OCI-LY7 (cell line): ENCODE data around the gene MLST8. TPM values are rescaled to one million over a fixed set of nuclear protein-coding genes. Genes with fewer than 3 reads are reported as not detected.

Experiments used
- BruUV-seq: library from RNA; stranded (reverse); fragments of 400-500 nt; replicated peaks from 2 replicates; lab custom pipeline; 2021; lab: Mats Ljungman, UMichigan
- CTCF ChIA-PET: fragments of 300-600 bp; sonication (Branson Sonifier 250); formaldehyde crosslinking; loops from one replicate; lab custom pipeline; 2022; ENCODE audit warnings: antibody characterized with exemption; ENCODE audit not compliant: unreplicated experiment; lab: Charles Lee
- POLR2A ChIA-PET: fragments of 300-600 bp; sonication (Branson Sonifier 250); formaldehyde crosslinking; loops from one replicate; lab custom pipeline; 2022; ENCODE audit warnings: antibody characterized with exemption; lab: Charles Lee
- DNase-seq: peaks from one replicate; pipeline ENCODE4 v3.0.0-alpha.2; 2015; ENCODE audit warnings: low spot score
- H2AFZ ChIP-seq: fragments of 200-600 bp; sonication (generic), shearing (Covaris generic); 2 replicates; pipeline ENCODE4 v1.6.1; 2014; ENCODE audit warnings: mild to moderate bottlenecking, antibody characterized with exemption, low read length, moderate library complexity
- H3K27ac ChIP-seq: fragments of 200-600 bp; sonication (generic); 2 replicates; pipeline ENCODE4 v1.5.1; 2014; ENCODE audit warnings: mixed run types, low read depth, mild to moderate bottlenecking, moderate library complexity, low read length, inconsistent platforms; ENCODE audit not compliant: poor library complexity, severe bottlenecking
- H3K36me3 ChIP-seq: fragments of 200-600 bp; sonication (generic); 2 replicates; pipeline ENCODE4 v1.6.1; 2014; ENCODE audit warnings: mild to moderate bottlenecking, antibody characterized with exemption, low read length, moderate library complexity, mixed read lengths; ENCODE audit not compliant: insufficient read depth
- H3K4me1 ChIP-seq: fragments of 200-600 bp; sonication (generic); 2 replicates; pipeline ENCODE4 v1.5.1; 2014; ENCODE audit warnings: mild to moderate bottlenecking, low read length; ENCODE audit not compliant: insufficient read depth, poor library complexity, severe bottlenecking
- H3K4me2 ChIP-seq: fragments of 200-600 bp; sonication (generic); 2 replicates; pipeline ENCODE4 v1.6.1; 2014; ENCODE audit warnings: mild to moderate bottlenecking, low read length
- H3K4me3 ChIP-seq: fragments of 200-600 bp; sonication (generic); 2 replicates; pipeline ENCODE4 v1.5.1; 2014; ENCODE audit warnings: mild to moderate bottlenecking, low read depth, low read length; ENCODE audit not compliant: poor library complexity, severe bottlenecking
- H3K79me2 ChIP-seq: fragments of 200-600 bp; sonication (generic); 2 replicates; pipeline ENCODE4 v1.6.1; 2016; ENCODE audit warnings: low read depth, mild to moderate bottlenecking, low read length, moderate library complexity, mixed read lengths; ENCODE audit not compliant: insufficient read depth
- H3K9me2 ChIP-seq: fragments of 200-600 bp; sonication (generic); 2 replicates; pipeline ENCODE4 v1.6.1; 2016; ENCODE audit warnings: mild to moderate bottlenecking, low read length, mixed read lengths; ENCODE audit not compliant: insufficient read depth
- H3K9me3 ChIP-seq: fragments of 200-600 bp; sonication (generic); 2 replicates; pipeline ENCODE4 v1.6.1; 2014; ENCODE audit warnings: mild to moderate bottlenecking, mixed run types, low read length, mixed read lengths
- H4K20me1 ChIP-seq: fragments of 200-600 bp; sonication (generic); 2 replicates; pipeline ENCODE4 v1.6.1; 2014; ENCODE audit warnings: mild to moderate bottlenecking, antibody characterized with exemption, low read length, moderate library complexity, mixed read lengths; ENCODE audit not compliant: insufficient read depth
- CTCF ChIP-seq: fragments of 200-600 bp; sonication (generic); conservative IDR thresholded peaks from 2 replicates; pipeline ENCODE4 v1.5.1; 2014; ENCODE audit warnings: mild to moderate bottlenecking, antibody characterized with exemption, low read length, moderate library complexity, mixed read lengths
- EZH2phosphoT487 ChIP-seq: fragments of 200-600 bp; sonication (generic); IDR thresholded peaks from 2 replicates; pipeline ENCODE4 v1.6.1; 2018; ENCODE audit warnings: low read depth, borderline replicate concordance, mild to moderate bottlenecking, mixed run types, antibody characterized with exemption, low read length, moderate library complexity, mixed read lengths
- intact Hi-C: fragments of 100-400 bp; cut with micrococcal nuclease; formaldehyde crosslinking; loops from one replicate; pipeline ENCODE4 v1.10.0; 2022; ENCODE audit not compliant: unreplicated experiment
- total RNA-seq, 2 experiments: library from RNA; depleted of rRNA in 1 of 2; stranded (reverse); fragments of >200 nt in 1 of 2; shearing (Covaris generic) in 1 of 2; gene quantifications; 2 replicates each; pipeline ENCODE4 v1.2.3, GENCODE V29; 2014 to 2022

The MLST8 gene
- total RNA-seq, 2 experiments from 2014 or later, result 65.4 to 71.3 TPM

- TF ChIP-seq EZH2phosphoT487, result no peak
- no peak for TF ChIP-seq CTCF
- Histone ChIP-seq H2AFZ (no peak overlapping the region), H3K79me2 (no peaks in the 10 kb centered on the region), H3K4me3 (no peak overlapping the region), H3K4me1 (no peaks in the 10 kb centered on the region), H3K36me3 (peaks cover 79% of the 10 kb centered on the region), H3K27ac (no peak overlapping the region), H3K9me3 (no peaks in the 10 kb centered on the region), H3K4me2 (no peak overlapping the region), H4K20me1 (no peaks in the 10 kb centered on the region), H3K9me2 (no peaks in the 10 kb centered on the region)
- POLR2A ChIA-PET, result no interaction called here
- intact Hi-C loops, result no loop called here
- no peak for DNase-seq
- no TSS peak for BruUV-seq
- CTCF ChIA-PET, result no interaction called here
Measured at GRCh38 chr16:2233046-2233775, 28.0 kb downstream of the MLST8 start.

- no peak overlapping the region for H3K4me3 ChIP-seq
- H2AFZ ChIP-seq, result no peak overlapping the region
- no peaks in the 10 kb centered on the region for H3K79me2 ChIP-seq
- no peaks in the 10 kb centered on the region for H3K4me1 ChIP-seq
- intact Hi-C loops, result no loop called here
- no peaks in the 10 kb centered on the region for H3K9me2 ChIP-seq
- TF ChIP-seq EZH2phosphoT487, result no peak
- TF ChIP-seq CTCF, result no peak
- no peaks in the 10 kb centered on the region for H4K20me1 ChIP-seq
- ChIA-PET POLR2A (no interaction called here), CTCF (no interaction called here)
- peaks cover 79% of the 10 kb centered on the region for H3K36me3 ChIP-seq
- no peak for DNase-seq
- H3K4me2 ChIP-seq, result no peak overlapping the region
- no peaks in the 10 kb centered on the region for H3K9me3 ChIP-seq
- no TSS peak for BruUV-seq
- H3K27ac ChIP-seq, result no peak overlapping the region
Measured at GRCh38 chr16:2233872-2234812, 28.9 kb downstream of the MLST8 start.
